HG03039 (cell line): ENCODE data around the gene PIF1.

Source experiments
- ATAC-seq: cut with Tn5 transposase; IDR thresholded peaks from one replicate; pipeline ENCODE4 v1.9.1; 2021; ENCODE audit warnings: mild to moderate bottlenecking, moderate library complexity; ENCODE audit not compliant: unreplicated experiment

Gene PIF1, protein sequence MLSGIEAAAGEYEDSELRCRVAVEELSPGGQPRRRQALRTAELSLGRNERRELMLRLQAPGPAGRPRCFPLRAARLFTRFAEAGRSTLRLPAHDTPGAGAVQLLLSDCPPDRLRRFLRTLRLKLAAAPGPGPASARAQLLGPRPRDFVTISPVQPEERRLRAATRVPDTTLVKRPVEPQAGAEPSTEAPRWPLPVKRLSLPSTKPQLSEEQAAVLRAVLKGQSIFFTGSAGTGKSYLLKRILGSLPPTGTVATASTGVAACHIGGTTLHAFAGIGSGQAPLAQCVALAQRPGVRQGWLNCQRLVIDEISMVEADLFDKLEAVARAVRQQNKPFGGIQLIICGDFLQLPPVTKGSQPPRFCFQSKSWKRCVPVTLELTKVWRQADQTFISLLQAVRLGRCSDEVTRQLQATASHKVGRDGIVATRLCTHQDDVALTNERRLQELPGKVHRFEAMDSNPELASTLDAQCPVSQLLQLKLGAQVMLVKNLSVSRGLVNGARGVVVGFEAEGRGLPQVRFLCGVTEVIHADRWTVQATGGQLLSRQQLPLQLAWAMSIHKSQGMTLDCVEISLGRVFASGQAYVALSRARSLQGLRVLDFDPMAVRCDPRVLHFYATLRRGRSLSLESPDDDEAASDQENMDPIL

DNA sequence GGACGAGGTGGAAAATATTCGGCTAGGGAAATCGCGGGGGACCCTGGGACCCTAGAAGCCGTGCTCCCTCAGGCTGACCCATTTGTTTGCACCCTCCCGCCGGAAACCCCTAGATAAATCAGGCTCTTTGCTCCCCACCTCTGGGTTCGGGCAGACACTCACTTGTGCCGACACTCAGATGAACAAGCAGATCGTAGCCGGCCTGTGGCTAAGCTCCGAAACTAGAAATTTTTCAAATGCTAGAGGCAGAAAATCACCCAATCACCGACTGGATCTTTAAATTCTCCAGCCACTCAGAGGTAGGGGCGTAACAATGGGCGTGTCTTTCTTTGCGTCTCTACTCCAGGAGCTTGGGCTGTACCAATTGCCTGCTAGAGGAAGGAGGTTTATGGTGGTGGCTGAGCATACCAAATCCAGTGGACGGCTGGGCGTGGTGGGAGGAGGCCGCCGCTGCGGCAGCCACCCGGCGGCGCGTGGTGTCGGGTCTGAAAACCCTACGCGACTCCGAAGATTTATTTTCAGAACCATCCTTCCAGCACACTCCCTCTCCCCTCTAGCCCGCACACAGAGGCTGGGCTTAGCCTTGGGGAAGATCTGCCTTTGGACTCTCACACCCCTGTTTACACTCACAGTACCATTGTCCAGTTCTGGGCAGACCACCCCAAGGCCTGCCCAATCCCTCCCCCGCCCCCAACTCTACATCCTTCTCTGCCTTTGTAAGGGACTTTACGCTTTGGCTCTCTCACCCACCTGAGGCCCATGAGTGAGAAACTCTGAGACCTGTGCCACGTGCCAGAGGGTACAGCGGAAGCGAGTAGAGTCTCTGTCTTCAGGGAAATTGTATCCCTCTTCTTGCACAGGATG lies at the start of gene PIF1:
Gene PIF1 (minus strand): TSS at position 217 of the 864 bp plus-strand sequence. CDS start 1,312 bp downstream, outside the sequence.
- peak; percentile 83 for ATAC-seq

DNA sequence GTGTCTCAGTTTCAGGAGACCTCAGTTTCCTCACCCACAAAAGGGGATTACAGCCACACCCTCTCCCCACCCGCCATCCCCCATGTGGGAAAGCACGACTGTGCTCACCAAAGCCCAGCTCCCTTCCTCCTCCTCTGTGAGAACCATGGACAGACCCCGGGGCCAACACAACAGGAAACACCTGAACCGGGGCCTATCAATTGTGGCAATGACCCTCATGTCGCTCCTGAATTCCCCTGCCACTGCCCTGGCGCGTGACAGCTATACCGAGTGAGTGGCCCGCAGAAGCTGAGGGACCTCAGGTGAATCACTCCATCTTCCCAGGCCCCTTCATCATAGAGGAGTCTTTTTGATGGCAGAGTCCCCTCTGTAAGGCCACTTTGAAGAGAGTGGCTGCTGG lies 44.9 kb upstream of the PIF1 start:
- no peak for ATAC-seq

DNA sequence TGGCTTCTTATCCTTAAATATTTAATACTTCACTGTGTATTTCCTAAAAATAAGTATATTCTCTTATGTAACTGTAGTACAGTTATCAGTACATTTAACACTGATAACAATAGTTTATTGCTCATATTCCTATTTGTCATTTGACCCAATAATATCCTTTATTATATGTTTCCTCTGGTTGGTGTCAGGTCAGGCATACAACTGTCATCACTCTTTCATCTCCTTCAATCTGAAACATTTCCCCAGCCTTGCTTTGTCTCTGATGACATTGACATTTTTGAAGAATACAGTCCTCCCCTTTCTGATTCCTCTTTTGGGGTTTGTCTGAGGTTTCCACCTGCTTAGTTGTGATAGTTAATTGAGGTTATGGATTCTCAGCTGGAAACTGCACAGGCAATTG lies 44.1 kb upstream of the PIF1 start:
- no peak for ATAC-seq

GRCh38 chr15:64865998-64866520 lies 40.6 kb upstream of the PIF1 start:
- ATAC-seq = no peak

DNA sequence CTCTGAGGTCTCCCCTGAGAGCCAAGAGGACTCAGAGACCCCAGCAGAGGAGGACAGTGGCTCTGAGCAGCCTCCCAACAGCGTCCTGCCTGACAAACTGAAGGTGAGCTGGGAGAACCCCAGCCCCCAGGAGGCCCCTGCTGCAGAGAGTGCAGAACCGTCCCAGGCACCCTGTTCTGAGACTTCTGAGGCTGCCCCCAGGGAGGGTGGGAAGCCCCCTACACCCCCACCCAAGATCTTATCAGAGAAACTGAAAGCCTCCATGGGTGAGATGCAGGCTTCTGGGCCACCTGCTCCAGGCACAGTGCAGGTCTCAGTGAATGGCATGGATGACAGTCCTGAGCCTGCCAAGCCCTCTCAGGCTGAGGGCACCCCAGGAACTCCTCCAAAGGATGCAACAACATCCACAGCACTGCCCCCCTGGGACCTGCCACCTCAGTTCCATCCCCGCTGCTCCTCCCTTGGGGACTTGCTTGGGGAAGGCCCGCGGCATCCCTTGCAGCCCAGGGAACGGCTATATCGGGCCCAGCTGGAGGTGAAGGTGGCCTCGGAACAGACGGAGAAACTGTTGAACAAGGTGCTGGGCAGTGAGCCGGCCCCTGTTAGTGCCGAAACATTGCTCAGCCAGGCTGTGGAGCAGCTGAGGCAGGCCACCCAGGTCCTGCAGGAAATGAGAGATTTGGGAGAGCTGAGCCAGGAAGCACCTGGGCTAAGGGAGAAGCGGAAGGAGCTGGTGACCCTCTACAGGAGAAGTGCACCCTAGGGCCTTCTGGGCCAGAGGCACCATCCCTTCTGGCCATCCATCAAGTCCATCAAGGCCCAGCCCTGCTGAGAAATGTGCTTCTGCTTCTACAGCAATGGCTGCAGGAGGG lies 39.9 kb upstream of the PIF1 start:
- no peak for ATAC-seq

- ATAC-seq = no peak
Observed at GRCh38 chr15:64864068-64864467, 38.6 kb upstream of the PIF1 start.

GRCh38 chr15:64862408-64862807 lies 37.0 kb upstream of the PIF1 start:
- ATAC-seq = no peak

DNA sequence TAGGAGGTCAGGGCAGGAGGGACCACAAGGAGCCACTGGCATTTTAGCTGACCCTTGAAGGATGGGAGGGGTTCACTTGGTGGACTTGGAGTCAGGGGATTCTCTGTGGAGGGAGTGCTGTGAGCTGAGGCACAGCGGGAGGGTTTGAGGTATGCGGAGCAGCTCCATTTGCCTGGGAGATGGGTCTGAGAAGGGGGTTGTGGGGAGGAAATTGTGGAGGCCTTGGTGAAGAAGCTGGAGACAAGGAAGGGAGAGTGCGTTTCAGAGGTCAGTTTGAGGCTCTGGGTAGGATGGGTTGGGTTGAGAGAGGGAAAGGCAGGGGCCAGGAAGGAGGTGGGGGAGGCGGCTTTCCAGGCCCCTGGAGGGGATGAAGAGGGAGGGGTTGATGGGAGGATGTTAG lies 36.5 kb upstream of the PIF1 start:
- ATAC-seq = no peak

- ATAC-seq = no peak
Observed at GRCh38 chr15:64861331-64861730, 35.9 kb upstream of the PIF1 start.

DNA sequence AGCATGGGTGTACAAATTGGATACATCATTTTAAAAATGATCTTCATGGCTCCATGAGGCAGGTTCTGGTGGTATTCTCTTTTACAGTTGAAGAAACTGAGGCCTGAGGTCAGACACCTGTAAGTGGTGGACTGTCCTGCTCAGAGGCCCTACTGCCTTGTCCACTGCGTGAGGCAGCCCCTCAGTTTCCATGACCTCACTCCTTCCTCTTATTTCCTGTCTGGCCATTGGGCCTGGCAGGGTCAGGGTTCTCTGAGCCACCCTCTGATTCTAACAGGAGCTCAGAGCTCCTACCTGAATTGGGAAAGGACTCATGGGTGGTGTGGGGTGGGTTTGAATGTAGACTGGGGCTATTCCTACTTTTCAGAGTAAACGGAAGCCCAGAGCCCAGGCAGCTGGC lies 33.8 kb upstream of the PIF1 start:
- no peak for ATAC-seq

DNA sequence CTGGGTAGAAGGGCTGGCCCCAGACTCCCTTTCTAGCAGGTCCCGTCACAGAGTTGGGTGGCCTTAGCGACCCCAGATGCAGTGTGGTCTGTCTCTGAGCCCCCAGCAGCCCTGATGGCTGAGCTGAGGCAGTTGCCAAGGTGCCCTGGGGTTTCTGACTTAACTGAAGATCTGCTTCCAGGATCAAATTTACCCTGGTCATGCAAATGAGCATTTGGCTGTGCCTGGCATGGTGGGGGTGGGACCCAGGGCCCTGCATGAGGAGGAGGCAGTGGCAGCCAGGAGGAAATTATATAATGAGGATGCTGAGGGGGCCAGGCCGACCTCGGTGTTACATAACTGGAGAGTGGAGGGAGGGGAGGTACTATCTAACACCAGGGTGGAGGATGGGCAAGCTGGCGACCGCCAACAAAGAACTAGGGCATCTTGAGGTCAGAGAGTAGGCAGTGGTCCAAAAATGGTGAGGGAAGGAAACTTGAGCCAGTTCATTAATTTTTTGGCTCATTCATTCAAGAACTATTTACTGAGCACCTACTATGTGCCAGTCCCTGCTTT lies 32.7 kb upstream of the PIF1 start:
- no peak for ATAC-seq

GRCh38 chr15:64857421-64857820 lies 32.0 kb upstream of the PIF1 start:
- ATAC-seq = no peak

DNA sequence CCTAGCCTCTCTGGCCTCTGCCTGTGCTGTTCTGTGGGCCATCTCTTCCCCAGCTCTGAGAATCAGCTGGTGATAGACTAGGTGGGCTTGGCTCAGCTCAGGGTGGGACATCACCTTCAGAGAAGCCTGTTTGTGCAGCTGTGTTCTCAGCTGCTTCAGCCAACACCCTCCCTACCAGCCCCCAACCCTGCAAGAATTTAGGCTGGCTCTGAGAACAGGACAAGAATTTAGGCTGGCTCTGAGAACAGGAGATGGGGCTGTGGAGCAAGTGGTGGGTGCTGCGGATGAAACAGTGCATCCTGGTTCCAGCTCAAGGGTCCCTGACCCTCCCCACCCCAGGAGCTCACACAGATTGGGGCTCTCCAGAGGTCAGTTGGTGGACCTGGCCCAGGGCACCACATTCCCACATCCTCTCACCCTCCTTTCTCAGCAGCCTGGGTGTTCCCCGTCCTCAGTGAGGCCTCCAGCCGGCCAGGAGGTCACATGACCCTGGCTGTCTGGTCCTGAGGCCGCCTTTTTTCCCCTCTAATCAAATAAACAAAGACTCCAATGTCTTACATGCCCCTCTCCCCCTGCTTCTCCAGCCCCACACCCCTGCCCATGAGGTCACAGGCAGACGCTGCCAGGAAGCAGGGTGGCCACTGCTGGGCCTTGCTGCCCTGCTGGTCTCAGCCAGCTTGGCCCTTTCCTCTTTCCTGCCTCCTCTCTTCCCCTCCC lies 31.1 kb upstream of the PIF1 start:
- ATAC-seq = no peak

- ATAC-seq = no peak
Observed at GRCh38 chr15:64855205-64855975, 29.9 kb upstream of the PIF1 start.

DNA sequence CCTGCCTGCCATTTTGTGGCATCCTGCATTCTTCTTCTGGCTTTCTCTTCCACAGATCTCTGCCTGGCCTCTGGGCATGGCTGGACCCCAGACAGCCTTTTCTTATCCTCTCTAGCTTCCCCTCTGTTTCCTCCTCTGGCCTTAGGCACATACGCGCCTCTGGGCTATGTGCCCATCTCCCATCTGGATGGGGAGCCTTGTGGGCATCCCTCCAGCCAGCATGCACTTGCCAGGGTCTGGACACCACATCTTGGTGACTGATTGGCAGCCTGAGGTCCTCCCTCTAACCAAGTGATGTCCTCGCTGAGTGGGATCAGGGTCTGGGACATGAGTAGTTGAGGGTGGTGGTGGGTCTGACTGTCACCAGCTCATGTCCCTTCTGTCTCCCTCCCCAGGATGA lies 29.1 kb upstream of the PIF1 start:
- no peak for ATAC-seq

- ATAC-seq = no peak
Observed at GRCh38 chr15:64854041-64854440, 28.6 kb upstream of the PIF1 start.

- no peak for ATAC-seq
Observed at GRCh38 chr15:64851503-64851840, 26.0 kb upstream of the PIF1 start.

DNA sequence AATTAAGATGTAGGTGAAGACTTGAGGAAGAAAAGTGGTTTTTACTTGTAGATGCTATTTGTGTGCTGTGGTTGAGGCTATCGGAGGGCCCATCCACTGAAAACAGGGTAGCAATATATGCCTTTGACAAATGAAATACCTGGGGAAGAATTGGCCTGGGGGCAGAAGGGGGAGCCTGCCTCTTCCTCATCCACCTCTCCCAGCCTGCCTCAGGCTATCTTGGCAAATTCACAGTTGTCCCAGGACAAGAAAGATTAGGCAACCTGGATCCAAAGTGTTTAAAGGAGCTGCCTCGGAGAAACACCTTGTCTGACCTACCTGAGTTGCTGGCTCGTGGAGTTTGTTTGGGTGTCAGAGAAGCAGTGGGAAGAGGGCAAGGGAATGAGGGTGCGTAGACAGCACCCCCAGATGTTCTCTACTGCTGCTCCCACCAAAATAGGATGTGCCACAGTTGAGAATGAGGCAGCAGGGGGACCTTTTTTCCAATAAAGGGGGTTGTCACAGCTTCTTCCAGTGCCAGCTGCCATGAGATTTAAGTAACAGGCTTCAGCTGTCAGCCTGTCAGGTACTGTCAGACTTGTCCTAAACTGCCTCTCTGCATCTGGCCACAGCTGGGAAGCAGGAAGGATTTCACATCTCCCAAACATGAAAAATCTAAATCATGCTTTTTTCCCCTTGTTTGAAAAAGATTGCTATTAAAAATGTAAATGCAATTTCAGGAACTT lies 25.5 kb upstream of the PIF1 start:
- no peak for ATAC-seq
